NCI-H69 (cell line): ENCODE measurements around the gene BPTF.
"Not testable (repeated sequence)": the region's sequence is repeated elsewhere in the genome, so short reads cannot be mapped to it uniquely, and the experiment has no call there.

Source experiments
- DNase-seq: peaks from one replicate; lab custom pipeline; 2025; lab: John Stamatoyannopoulos, UW

The BPTF gene

DNA sequence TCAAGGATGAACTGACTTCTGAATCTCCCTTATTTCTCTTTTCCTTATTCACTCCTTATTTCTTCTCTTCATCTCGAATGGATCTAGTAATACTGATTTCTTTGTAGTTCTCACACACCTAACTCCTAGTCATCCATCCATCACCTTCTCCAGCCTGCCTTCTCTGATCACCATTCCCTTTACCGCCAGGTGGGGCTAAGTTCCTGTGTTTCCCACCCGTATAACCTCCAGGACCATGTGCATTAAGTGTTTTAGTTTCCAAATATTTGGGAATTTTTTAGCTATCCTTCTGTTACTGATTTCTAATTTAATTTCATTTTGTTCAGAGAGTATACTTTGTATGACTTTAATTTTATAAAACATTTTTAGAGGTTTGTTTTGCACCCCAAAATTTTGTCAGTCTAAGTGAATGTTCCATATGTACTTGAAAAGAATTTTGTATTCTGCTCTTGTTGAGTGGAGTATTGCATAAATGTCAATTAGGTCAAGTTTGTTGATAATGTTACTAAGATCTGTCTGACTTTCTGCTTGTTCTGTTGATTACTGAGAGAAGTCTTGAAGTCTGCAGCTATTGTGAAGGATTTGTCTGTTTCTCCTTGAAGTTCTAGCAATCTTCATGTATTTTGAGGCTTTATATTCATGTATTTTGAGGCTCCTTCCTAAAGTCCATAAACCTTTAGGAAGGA is 8.8 kb downstream of the BPTF start:
- no peak for DNase-seq

DNA sequence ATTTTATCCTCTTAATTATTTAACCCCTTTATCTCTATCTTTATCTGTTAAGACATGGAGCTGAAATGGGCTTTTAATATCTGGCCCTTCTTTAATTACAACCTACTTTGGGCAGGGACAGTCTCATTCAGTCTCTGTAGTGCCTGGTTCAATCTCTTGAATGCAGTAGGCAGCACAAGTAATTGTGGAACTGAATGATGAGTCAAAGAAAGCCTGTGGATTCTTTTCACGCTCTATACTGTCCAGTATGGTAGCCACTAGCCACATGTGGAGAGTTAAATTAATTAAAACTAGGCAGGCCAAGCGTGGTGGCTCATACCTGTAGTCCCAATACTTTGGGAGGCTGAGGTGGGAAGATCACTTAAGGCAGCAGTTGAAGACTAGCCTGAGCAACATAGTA is 9.3 kb downstream of the BPTF start:
- DNase-seq = no peak

DNA sequence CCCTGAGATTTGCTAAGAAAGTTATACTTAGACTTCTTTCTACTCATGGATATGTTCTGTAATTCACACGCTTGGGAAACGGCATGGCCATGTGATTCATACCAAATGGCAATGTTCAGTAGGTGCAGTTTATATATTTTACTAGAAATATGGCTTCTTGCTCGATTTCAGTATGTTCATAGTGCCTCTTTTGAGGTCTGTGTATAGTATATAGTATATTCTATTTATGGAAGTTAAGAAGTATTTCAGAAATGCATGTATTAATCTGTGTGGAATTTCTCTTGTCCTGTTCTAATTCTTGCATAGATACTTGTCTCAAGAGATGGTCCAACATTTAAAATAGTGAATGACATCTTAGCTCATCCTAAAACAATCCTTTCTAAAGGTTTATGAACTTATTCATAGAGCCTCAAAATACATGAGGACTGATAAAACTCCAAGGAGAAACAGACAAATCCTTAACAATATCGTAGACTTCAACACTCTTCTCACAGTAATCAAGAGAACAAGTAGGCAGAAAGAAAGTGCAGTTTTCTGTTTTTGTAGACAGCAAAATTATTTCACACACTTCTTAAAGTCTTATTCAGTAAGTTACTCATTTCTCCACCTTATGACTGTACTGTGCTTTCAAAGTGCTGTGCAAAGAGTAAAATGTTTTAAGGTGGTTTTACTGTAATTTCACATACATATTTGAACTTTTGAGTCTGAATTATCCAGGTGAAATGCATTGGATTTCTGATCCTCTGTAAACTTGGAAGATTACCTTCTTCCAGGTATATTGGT is 11.1 kb downstream of the BPTF start:
- no peak for DNase-seq

DNA sequence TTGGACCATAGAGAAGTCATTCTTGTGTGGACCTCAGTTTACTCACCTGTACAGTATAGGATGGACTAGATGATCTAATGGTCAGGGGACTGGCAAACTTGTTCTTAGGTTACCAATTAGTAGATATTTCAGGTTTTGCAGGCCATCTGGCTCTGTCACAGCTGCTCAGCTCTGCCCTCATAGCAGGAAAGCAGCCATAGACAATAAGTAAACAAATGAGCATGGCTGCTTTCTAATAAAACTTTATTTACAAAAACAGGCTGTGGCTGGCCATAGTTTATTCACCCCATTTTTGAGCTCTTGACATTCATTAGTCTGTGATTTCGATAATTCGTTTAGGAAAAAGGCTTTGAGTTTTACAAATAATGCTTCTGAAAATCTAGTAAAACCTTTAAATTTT is 12.7 kb downstream of the BPTF start:
- DNase-seq = peak; percentile 67

DNA sequence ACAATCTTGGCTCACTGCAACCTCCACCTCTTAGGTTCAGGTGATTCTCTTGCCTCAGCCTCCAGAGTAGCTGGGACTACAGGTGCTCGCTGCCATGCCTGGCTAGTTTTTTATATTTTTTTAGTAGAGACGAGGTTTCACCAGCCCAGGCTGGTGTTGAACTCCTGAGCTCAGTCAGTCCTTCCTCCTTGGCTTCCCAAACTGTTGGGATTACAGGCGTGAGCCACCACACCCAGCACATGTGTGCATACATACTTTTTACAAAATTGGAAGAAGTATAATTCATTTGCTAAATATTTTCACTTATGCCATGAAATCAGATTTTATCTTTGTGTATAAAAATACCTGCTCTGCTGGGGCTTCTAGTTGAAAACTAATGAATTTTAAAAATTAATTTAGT is 13.2 kb downstream of the BPTF start:
- no peak for DNase-seq

DNA sequence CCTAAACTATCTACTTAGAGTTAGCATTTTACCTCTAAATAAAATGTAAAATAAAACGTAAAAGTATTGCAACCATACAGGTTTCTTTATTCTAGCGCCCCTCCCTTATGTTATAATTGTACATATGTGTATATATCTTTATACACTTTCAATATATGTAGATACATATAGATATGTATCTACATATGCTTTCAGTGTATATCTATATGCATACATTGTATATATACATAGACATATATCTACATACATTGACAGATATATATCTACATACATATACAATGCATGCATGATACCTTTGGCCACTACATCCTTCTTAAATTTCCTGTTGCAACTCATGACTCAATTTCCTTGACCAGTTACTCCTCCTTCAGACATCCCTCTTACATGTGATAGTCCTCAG is 16.7 kb downstream of the BPTF start:
- no peak for DNase-seq

DNA sequence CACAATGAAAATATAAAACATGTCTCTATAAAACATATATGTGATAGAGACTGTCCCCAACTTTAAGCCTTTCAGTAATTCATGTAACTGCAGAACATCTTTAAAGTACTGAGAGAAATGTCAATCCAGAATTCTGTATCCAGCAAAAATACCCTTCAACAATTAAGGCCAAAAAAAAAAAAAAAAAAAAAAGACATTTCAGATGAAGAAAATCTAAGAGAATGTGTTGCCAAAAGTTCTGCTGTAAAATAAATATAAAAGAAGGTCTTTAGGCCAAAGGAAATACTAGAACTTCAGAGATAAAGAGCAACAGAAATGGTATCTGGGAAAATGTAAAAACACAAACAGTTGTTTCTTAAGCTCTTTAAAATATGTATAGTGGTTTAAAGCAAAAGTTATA is 17.3 kb downstream of the BPTF start:
- no peak for DNase-seq

DNA sequence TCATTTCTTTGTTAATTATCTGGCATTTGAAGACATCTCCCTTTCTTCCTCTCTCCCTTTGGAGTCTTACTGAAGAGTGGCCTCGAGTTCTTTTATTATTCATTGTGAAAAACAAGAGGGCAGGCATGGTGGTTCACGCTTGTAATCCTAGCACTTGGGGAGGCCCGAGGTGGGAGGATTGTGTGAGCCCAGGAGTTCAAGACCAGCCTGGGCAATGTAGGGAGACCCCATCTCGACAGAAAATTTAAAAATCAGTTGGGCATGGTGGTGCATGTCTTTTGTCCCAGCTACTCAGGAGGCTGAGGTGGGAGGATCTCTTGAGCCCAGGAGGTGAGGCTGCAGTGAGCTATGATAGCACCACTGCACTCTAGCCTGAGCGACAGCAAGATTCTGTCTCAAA is 20.1 kb downstream of the BPTF start:
- DNase-seq = no peak

DNA sequence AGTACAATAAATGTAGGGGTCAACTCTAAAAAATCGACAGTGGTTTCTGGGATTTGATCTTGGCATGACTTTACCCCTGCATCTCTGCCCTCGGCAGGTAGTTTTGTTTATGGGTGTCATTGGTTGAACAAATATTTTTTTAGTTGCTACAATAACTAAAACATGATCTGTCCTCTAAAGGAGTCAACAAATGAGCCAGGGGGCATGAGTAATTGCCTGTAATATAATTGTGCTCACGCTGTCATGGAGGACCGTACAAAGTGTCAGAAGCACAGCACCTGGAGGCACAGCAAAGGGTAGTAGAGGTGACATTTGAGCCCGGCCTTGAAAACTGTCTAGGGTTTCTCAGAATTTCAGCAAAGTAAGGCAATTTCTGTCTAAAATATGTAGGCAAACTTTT is 22.9 kb downstream of the BPTF start:
- DNase-seq = peak; percentile 86

DNA sequence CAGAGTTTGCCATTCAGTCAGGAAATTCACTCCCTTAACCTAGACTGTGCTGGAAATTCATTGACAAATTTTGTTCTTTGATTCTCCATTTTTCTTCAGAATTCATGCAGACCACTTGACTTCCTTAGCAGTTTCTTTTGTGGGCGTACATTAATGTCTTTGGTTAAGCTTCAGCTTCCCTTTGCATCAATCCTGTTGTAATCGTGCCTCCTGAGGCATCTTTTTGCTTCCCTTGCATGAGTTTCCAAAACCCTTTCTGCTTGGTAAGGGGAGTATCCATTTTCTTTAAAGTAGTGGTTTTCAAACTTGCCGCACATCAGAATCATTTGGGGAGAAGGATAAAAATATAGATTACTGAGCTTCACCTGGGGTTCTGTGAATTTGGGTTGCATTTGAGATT is 23.5 kb downstream of the BPTF start:
- not testable (repeated sequence) for DNase-seq

DNA sequence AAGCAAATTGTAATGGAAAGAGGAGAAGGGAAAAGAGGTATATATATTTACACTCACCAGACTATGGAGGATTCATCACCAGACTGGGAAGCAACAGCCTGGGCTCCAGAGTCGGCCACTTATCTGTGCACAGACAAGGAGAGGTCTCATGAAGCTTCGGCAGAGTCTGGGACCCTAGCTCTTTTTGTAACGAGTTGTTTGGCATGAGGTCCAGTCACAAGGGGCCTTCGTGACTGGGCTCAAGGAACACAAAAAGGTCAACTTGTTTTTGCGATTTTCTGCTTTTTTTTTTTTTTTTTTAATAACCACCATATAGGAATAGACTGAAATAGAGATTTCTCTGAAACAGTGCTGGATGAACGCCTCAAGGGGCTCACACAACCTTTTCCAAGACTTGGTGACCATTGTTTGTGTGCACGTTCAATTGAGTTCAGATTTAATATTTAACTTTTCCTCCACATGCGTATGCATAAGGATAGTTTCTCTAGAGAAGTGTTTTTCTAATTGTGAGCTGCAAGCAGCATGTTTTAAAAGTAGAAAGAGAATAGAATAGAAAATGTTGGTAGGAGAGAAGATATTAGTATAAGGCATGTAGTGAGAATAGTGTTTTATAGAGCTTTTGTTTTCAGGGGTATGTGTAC is 25.8 kb downstream of the BPTF start:
- no peak for DNase-seq

DNA sequence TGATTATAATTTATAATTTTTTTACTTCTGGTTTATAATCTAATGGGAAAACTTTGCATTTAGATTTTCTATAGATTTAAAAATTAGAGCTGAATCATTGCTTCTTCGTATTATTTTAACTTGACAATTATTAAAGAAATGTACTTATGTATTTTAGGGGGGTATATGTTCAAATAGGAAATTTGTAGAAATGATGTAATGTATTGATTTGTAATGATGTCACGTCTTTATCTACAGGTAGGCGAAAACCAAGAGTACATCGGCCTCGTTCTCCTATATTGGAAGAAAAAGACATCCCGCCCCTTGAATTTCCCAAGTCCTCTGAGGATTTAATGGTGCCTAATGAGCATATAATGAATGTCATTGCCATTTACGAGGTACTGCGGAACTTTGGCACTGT is 28.4 kb downstream of the BPTF start:
- DNase-seq = no peak

DNA sequence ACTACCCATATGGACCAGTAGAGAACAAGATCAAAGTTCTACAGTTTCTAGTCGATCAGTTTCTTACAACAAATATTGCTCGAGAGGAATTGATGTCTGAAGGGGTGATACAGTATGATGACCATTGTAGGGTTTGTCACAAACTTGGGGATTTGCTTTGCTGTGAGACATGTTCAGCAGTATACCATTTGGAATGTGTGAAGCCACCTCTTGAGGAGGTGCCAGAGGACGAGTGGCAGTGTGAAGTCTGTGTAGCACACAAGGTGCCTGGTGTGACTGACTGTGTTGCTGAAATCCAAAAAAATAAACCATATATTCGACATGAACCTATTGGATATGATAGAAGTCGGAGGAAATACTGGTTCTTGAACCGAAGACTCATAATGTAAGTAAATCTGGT is 29.1 kb downstream of the BPTF start:
- DNase-seq = no peak

DNA sequence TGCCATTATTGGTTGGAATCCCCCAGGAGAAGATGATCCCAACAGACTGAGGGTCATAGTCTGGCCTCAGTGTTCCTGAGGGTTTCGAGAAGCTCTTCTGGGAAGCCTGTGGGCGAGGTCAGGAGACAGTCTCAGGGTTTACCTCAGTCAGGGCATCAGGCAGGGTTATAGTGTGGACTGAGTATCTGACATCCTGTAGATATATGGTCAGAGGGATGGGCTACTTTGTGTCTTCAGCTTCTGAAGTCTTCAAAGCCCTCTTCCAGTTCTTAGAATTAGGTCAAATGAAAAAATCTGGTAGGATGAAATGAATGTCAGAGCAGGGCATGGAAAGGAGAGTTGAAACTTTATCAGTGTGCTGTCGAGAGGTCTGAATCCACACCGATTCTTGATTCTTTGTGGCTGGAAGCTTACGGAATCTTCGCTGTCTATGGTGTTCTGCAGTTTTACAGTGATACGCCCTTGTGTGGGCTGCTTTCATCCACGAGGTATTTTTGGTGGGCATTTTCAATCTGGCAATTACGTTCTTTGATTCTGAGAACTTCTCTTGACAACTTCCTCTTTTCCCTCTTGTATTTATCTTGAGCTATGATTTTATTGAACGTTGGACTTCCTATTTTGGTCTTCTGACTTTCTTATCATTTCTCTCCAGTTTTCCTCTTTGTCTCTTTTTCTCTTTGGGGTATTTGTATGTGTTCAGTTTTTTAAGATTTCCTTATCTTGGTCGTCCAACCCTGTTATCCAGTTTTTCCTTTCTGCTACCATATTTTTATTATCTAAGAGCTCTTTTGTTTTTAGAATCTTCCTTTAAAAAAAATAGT is 30.4 kb downstream of the BPTF start:
- DNase-seq = no peak

DNA sequence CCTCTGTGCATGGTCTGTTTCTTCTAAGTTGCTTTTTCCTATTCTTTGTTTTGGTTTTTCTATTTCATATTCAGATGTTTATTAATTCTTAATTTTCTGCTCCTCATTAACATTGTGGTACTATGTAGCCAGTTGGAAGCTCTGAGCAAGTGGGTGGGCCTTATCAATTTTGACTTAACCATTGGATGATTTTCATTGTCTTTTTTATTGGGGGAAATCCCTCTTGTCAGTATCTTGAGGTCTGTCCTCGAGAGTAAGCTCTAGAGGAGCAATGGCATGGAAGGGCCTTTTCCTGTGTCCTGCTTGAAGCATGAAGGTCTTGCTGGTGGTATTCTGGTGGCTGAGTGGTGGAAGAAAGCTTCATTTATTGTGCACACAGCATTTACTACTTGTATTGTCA is 31.1 kb downstream of the BPTF start:
- not testable (repeated sequence) for DNase-seq

DNA sequence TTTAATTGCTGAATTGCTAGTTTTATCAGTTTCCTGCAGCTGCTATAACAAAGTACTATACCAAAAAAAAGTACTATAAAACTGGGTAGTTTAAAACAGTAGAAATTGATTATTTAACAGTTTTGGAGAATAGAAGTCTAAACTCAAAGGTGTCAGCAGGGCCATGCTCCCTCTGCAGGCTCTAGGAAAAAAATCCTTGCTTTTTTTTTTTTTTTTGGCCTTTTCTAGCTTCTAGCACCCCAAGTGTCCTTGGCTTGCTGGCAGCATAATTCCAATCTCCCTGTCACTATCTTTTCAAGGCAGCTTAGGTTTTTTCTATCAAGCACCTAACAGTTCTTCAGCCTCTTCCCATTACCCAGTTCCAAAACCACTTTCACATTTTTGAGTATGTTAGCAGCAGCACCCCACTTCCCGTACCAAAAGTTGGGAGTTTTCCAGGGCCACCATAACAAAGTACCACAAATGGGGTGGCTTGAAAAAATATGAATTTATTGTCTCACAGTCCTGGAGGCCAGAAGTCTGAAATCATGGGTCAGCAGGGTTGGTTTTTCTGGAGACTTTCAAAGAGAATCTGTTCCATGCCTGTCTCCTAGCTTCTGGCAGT is 37.4 kb downstream of the BPTF start:
- no peak for DNase-seq

DNA sequence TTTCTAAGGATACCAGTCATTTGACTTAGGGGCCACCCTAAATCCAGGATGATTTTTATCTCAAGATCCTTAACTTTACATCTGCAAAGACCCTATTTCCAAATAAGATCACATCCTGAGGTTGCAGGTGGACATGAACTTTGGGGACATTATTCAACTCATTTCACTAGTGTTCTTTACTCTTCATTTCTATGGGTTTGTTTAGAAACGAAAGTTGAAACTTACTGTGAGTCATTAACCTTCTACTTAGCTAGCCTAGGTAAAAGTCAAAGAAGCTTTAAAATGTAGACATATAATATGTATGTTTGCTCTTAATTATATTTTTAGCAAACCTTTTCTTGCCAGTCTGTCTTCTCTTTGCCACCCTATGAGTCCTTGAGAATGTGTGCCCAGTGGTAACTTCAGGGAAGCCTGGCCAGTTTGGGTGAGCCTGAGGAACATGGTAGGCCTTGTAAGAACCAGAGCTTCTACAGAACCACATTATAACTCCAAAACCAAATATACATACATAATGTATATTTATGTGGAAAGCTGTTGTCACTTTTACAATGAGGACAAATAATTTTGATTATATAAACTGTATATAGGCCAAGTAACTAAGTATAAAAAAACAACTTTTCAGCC is 38.4 kb downstream of the BPTF start:
- DNase-seq = no peak

DNA sequence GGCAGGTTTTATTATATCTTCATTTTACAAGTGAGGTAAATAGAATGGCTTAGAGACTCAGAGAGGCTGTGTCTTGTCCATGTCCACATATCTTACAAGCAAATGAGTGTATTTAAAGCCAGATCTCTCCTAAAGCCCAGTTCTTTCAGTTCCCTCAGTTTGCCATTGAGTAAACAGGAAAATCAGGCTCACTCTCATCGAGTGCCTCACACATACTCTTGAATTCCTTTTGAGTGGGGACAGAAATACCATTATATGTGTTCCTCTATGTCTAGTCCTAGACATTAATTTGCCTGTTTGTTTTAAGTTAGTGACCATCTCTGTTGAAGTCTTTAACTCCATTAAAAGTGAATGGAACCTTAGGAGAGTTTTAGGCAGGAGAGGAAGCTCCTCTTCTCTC is 40.1 kb downstream of the BPTF start:
- DNase-seq = no peak

DNA sequence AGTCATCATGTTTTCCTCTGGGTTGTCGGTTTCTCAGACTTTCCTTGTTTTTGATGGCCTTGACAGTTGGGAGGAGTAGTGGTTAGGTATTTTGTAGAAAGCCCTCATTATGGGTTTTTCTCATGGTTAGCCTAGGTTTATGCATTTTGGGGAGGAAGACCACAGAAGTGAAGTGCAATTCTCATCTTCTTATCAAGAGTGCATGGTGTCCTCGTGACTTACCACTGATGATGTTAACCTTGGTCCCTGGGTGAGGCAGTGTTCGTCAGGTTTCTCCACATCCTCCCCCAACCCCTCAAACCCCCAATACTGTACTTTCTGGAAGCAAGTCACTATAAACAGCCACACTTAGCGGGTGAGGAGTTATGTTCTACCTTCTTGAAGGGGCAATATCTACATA is 42.3 kb downstream of the BPTF start:
- no peak for DNase-seq

DNA sequence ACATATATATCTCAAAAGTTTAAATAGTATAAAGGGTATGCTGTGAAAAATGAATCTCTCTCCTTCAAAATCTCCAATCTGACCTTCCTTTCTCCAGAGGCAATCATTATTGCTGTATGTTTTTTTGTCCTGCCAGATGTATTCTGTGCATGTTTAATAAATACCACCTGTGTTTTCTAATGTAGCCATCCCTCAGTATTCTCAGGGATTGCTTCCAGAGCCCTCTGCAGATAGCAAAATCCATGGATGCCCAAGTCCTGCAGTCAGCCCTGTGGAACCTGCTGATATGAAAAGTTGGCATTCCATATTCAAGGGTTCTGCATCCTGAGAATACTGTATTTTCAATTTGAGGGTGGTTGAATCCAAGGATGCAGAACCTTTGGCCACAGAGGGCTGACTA is 42.9 kb downstream of the BPTF start:
- no peak for DNase-seq

DNA sequence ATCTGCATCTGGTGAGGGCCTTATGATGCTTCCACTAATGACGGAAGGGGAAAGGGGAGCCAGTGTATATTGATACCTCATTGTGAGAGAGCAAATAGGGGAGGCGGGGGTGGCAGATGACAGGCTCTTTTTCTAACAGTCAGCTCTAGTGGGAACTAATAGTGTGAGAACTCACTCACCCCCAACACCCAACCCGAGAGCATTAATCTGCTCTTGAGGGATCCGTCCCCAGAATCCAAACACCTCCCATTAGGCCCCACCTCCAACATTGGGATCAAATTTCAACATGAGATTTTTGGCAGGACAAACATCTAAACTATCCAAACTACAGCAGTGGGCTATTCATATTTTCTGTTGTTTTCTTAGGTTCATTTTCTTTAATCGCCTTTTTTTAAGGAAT is 54.4 kb downstream of the BPTF start:
- no peak for DNase-seq

DNA sequence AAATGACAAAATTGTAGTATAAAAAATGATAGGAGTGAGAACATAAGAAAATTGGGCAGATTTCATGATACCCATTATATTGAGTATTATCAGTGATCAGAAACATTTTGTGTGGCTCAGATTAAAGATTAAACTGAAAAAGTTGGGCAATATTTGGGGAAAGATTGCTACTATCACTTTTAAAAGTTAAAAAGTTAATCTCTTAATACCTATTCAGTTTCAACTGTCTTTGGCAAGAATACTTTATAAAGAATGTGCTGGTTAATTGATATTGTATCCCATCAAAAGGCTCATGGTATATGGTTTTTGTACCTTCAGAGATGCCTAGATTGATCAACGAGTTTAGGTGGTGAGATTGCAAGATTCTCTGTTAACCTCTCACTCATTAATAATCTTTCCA is 55.8 kb downstream of the BPTF start:
- DNase-seq = no peak
